ENCODE data around the gene DNAJB11.
"Not testable (repeated sequence)": the region's sequence is repeated elsewhere in the genome, so short reads cannot be mapped to it uniquely, and the experiment has no call there.

The DNAJB11 gene

DNA sequence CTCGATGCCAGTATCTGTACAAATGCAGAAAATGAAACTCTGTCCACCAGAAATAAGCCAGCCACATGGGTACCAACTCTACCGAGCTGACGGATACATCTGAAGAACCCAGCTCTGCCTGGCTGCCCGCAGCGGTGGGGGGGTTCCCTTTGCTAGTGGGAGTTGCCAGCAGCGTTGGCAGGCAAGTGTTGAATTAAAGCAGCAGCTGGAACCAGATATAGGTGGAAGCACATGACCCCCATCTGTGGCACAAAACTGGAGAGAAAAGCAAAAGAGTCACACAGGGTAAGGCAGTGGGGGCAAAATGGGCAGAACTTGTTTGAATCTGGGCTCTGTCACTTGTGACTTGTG is 44.3 kb upstream of the DNAJB11 start:
- no peak overlapping the region for H3K27ac ChIP-seq
- TF ChIP-seq, protein P1, sequence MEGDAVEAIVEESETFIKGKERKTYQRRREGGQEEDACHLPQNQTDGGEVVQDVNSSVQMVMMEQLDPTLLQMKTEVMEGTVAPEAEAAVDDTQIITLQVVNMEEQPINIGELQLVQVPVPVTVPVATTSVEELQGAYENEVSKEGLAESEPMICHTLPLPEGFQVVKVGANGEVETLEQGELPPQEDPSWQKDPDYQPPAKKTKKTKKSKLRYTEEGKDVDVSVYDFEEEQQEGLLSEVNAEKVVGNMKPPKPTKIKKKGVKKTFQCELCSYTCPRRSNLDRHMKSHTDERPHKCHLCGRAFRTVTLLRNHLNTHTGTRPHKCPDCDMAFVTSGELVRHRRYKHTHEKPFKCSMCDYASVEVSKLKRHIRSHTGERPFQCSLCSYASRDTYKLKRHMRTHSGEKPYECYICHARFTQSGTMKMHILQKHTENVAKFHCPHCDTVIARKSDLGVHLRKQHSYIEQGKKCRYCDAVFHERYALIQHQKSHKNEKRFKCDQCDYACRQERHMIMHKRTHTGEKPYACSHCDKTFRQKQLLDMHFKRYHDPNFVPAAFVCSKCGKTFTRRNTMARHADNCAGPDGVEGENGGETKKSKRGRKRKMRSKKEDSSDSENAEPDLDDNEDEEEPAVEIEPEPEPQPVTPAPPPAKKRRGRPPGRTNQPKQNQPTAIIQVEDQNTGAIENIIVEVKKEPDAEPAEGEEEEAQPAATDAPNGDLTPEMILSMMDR (conservative IDR thresholded peaks at IDR 0.05) = no peak

GRCh38 chr3:186529201-186529999 is 41.1 kb upstream of the DNAJB11 start:
- H3K27ac ChIP-seq = no peak overlapping the region
- TF ChIP-seq, protein P1 (conservative IDR thresholded peaks at IDR 0.05) = no peak

DNA sequence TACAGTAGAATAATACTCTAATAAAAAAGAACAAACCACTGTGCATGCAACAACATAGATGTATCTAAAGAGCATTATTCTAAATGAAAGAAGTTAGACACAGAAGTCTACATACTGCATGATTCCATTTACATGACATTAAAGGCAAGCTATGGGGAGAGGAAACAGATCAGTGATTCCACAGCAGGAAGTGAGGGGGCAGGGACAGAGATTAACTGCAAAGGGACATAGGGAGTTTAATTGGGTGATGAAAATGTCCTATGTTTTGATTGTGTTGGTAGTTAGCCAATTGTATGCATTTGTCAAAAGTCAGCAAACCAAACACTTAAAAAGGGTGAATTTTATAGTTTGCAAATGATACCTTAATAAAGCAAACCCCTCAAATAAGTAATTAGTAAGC is 40.1 kb upstream of the DNAJB11 start:
- TF ChIP-seq, protein P1 (conservative IDR thresholded peaks at IDR 0.05) = no peak
- no peak overlapping the region for H3K27ac ChIP-seq

- H3K27ac ChIP-seq = not testable (repeated sequence)
Observed at GRCh38 chr3:186531694-186532093, 38.8 kb upstream of the DNAJB11 start.

DNA sequence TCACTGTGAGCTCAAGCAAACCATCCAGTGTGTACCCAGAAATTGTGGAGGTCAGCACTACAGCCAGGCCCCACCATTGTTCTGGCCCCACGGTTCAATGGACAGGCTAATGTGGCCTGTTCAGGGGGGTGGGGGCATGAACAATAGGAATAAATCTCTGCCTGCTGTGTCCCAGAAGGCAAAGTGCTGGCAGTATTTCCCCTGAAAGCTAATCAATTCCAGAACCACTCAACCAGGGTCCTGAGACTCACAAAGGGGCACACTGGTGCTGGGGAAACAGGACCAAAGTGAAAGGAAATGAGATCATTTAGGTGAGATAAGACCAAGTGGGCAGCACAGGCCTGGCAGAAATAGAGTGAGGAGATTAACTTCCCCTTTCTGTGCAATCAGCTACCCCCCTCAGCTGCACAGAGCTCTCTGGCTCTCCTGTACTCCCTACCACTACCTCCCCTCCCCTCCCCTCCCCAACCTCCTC is 37.9 kb upstream of the DNAJB11 start:
- H3K27ac ChIP-seq = no peak overlapping the region
- TF ChIP-seq, protein P1 (conservative IDR thresholded peaks at IDR 0.05) = no peak

GRCh38 chr3:186534113-186534669 is 36.3 kb upstream of the DNAJB11 start:
- TF ChIP-seq, protein P1 (conservative IDR thresholded peaks at IDR 0.05) = no peak
- H3K27ac ChIP-seq = no peak overlapping the region

DNA sequence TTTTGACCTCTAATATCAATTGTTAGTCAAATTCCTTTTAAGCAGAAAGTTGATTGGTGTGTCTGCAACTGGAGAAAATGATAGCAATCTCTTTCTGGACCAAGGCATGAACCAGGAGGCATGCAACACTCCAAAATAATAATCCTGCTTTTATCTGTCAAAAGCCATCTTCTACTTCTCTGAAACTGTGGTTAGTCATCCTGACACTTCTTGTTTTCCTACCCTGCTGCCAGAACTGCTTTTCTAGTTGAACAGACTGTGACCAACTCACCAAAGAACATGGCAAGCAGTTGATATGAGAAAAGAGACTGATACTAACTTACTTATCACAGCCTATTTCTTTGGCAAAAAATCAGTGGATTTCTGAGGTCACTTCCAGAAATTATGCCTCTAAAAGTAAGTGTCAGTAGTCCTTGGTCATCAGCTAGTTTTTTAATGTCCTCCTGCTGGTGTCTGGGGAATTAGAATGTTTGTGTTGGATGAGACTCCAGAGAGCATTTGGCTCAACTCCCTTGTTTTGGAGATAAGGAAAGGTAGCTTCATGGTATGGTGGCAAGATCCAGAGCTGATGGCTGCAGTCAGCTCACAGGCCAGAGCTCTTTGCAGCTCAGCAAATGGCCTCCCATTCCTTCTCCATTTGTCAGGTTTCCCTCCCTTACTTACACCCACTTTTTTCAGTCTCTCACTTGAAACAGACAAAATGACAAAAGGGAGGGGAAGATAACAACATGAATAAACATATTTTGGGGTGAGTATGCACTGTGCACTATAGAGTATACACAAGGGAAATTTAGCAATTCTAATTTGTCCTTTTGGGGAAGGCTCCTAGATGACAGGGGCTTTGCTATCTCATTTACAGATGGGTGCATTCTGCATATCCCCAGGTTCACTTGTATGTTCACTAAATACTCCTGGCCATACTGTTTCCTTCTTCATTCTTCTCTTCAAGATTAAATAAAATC is 33.4 kb upstream of the DNAJB11 start:
- peak overlapping the region; percentile 65 for H3K27ac ChIP-seq
- TF ChIP-seq, protein P1 (conservative IDR thresholded peaks at IDR 0.05) = no peak
